HEK293 (cell line): ENCODE measurements around the gene KLHL29.

Experiments used
- CTCF ChIA-PET: fragments of 350-600 bp; formaldehyde crosslinking; extraction: SDS; loops from one replicate; lab custom pipeline; 2021; ENCODE audit warnings: antibody characterized with exemption; lab: Yijun Ruan, JAX
- POLR2A ChIA-PET: fragments of 300-600 bp; formaldehyde crosslinking; extraction: SDS; loops from one replicate; lab custom pipeline; 2020; ENCODE audit warnings: antibody characterized with exemption, inconsistent platforms; lab: Yijun Ruan, JAX
- H3K27ac ChIP-seq: fragments of 200-500 bp; sonication (Bioruptor generic); 2 replicates; pipeline ENCODE4 v1.5.1; 2014; ENCODE audit warnings: low read depth, low read length, control low read depth, inconsistent platforms; ENCODE audit errors: extremely low read depth
- H3K36me3 ChIP-seq, 2 experiments: fragments of 200-500 bp in 1 of 2; sonication (Bioruptor generic) in 1 of 2; 1 replicate in 1 of 2; 2 replicates in 1 of 2; pipeline ENCODE4 v1.5.1; 2014 to 2017; ENCODE audit warnings: inconsistent platforms in 2 of 2, low read length in 2 of 2; ENCODE audit not compliant: control insufficient read depth in 2 of 2, insufficient read depth in 1 of 2
- H3K4me1 ChIP-seq: fragments of 200-500 bp; sonication (Bioruptor generic); 2 replicates; pipeline ENCODE4 v1.5.1; 2014; ENCODE audit warnings: mild to moderate bottlenecking, low read length, inconsistent platforms; ENCODE audit not compliant: control insufficient read depth, insufficient read depth
- H3K4me3 ChIP-seq: 2 replicates; pipeline ENCODE4 v1.5.1; 2011; ENCODE audit warnings: low read depth, mild to moderate bottlenecking, control low read depth, low read length, moderate library complexity
- H3K9me3 ChIP-seq: fragments of 200-500 bp; sonication (Bioruptor generic); 2 replicates; pipeline ENCODE4 v1.5.1; 2014; ENCODE audit warnings: low read depth, low read length, inconsistent platforms; ENCODE audit not compliant: control insufficient read depth, insufficient read depth
- GLI4 ChIP-seq: fragments of 450-650 bp; formaldehyde crosslinking; IDR thresholded peaks from 2 replicates; pipeline ENCODE4 v1.5.1; 2016; ENCODE audit warnings: missing biosample characterization, missing genetic modification characterization
- KLF1 ChIP-seq: fragments of 450-650 bp; formaldehyde crosslinking; IDR thresholded peaks from 2 replicates; pipeline ENCODE4 v1.5.1; 2016; ENCODE audit warnings: missing biosample characterization, missing genetic modification characterization
- KLF9 ChIP-seq: fragments of 450-650 bp; formaldehyde crosslinking; IDR thresholded peaks from 2 replicates; pipeline ENCODE4 v1.5.1; 2016; ENCODE audit warnings: missing biosample characterization, missing genetic modification characterization, low read depth
- REPIN1 ChIP-seq: fragments of 450-650 bp; formaldehyde crosslinking; IDR thresholded peaks from 2 replicates; pipeline ENCODE4 v1.5.1; 2017; ENCODE audit warnings: missing biosample characterization, missing genetic modification characterization, low read depth
- SP3 ChIP-seq: fragments of 450-650 bp; formaldehyde crosslinking; IDR thresholded peaks from 2 replicates; pipeline ENCODE4 v1.5.1; 2016; ENCODE audit warnings: missing biosample characterization, missing genetic modification characterization
- TCF7L2 ChIP-seq: IDR thresholded peaks from 2 replicates; pipeline ENCODE4 v1.6.1; 2011; ENCODE audit warnings: low read depth, mild to moderate bottlenecking, inconsistent platforms, low read length, moderate library complexity, borderline replicate concordance
- ZBTB1 ChIP-seq: fragments of 450-650 bp; formaldehyde crosslinking; IDR thresholded peaks from 2 replicates; pipeline ENCODE4 v1.5.1; 2016; ENCODE audit warnings: missing biosample characterization, missing genetic modification characterization
- ZBTB20 ChIP-seq: fragments of 450-650 bp; formaldehyde crosslinking; IDR thresholded peaks from 2 replicates; pipeline ENCODE4 v1.5.1; 2016; ENCODE audit warnings: missing biosample characterization, missing genetic modification characterization
- ZBTB48 ChIP-seq: fragments of 450-650 bp; formaldehyde crosslinking; IDR thresholded peaks from 2 replicates; pipeline ENCODE4 v1.5.1; 2016; ENCODE audit warnings: missing biosample characterization, missing genetic modification characterization
- ZEB2 ChIP-seq: fragments of 450-650 bp; formaldehyde crosslinking; IDR thresholded peaks from 2 replicates; pipeline ENCODE4 v1.5.1; 2016; ENCODE audit warnings: missing biosample characterization, missing genetic modification characterization
- ZNF10 ChIP-seq: fragments of 450-650 bp; formaldehyde crosslinking; IDR thresholded peaks from 2 replicates; pipeline ENCODE4 v1.5.1; 2017; ENCODE audit warnings: missing biosample characterization, missing genetic modification characterization
- ZNF133 ChIP-seq: fragments of 450-650 bp; formaldehyde crosslinking; IDR thresholded peaks from 2 replicates; pipeline ENCODE4 v1.5.1; 2016; ENCODE audit warnings: missing biosample characterization, missing genetic modification characterization
- ZNF169 ChIP-seq: fragments of 450-650 bp; formaldehyde crosslinking; IDR thresholded peaks from 2 replicates; pipeline ENCODE4 v1.5.1; 2016; ENCODE audit warnings: missing biosample characterization, missing genetic modification characterization
- ZNF350 ChIP-seq: fragments of 450-650 bp; formaldehyde crosslinking; IDR thresholded peaks from 2 replicates; pipeline ENCODE4 v1.5.0; 2017; ENCODE audit warnings: missing biosample characterization, mild to moderate bottlenecking, missing genetic modification characterization
- ZNF391 ChIP-seq: fragments of 450-650 bp; formaldehyde crosslinking; IDR thresholded peaks from 2 replicates; pipeline ENCODE4 v1.5.1; 2016; ENCODE audit warnings: low read depth, missing biosample characterization, missing genetic modification characterization, borderline replicate concordance
- ZNF423 ChIP-seq: fragments of 450-650 bp; formaldehyde crosslinking; IDR thresholded peaks from 2 replicates; pipeline ENCODE4 v1.5.1; 2016; ENCODE audit warnings: missing biosample characterization, missing genetic modification characterization
- ZNF426 ChIP-seq: fragments of 450-650 bp; formaldehyde crosslinking; IDR thresholded peaks from 2 replicates; pipeline ENCODE4 v1.5.1; 2017; ENCODE audit warnings: missing biosample characterization, missing genetic modification characterization, mild to moderate bottlenecking, inconsistent platforms, moderate library complexity
- ZNF48 ChIP-seq: fragments of 450-650 bp; formaldehyde crosslinking; IDR thresholded peaks from 2 replicates; pipeline ENCODE4 v1.5.1; 2016; ENCODE audit warnings: missing biosample characterization, missing genetic modification characterization
- ZNF549 ChIP-seq: fragments of 450-650 bp; IDR thresholded peaks from 2 replicates; pipeline ENCODE4 v1.5.1; 2018; ENCODE audit warnings: missing biosample characterization, missing genetic modification characterization, mild to moderate bottlenecking, inconsistent platforms, moderate library complexity
- ZNF830 ChIP-seq: fragments of 450-650 bp; IDR thresholded peaks from 2 replicates; pipeline ENCODE4 v1.5.0; 2018; ENCODE audit warnings: missing biosample characterization, missing genetic modification characterization, low read depth, mild to moderate bottlenecking, moderate library complexity
- TF ChIP-seq, protein P1 (sequence below): fragments of 450-650 bp; formaldehyde crosslinking; IDR thresholded peaks from 2 replicates; pipeline ENCODE4 v1.5.1; 2016; ENCODE audit warnings: missing biosample characterization, missing genetic modification characterization
- TF ChIP-seq, protein P2 (sequence below): fragments of 450-650 bp; formaldehyde crosslinking; IDR thresholded peaks from 2 replicates; pipeline ENCODE4 v1.5.1; 2016; ENCODE audit warnings: missing biosample characterization, missing genetic modification characterization
- TF ChIP-seq, protein P3 (sequence below): fragments of 450-650 bp; formaldehyde crosslinking; conservative IDR thresholded peaks from 2 replicates; pipeline ENCODE4 v1.5.1; 2016; ENCODE audit warnings: low read depth, missing biosample characterization, missing genetic modification characterization
- TF ChIP-seq, protein P4 (sequence below): fragments of 450-650 bp; formaldehyde crosslinking; IDR thresholded peaks from 2 replicates; pipeline ENCODE4 v1.5.1; 2016; ENCODE audit warnings: missing biosample characterization, missing genetic modification characterization

KLHL29 gene

DNA sequence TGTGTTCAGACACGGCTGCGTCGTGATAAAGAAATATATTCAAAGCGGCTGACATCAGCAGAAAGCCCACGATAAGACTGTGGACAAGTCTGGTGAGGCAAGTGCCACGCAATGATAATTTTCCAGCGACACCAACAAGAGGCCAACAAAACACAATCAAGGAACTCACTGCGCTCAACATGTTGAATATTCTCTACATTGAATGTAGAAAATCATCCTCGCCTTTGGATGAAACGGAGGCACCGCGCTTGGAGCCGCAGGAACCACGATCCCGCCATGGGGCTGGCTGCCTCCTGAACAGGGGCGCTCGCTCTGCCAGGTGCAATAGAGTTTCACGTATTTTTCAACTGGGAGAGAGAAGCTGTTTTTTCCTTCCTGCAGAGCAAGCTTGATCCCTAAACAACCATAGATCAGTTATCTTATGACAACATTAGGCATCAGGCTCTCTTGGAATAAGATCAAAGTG lies 321.7 kb downstream of the KLHL29 start:
- no peak overlapping the region for H3K4me3 ChIP-seq
- peaks cover 0 to 28% of the 10 kb centered on the region in 2 experiments; a peak in 1 of 3 replicates for H3K36me3 ChIP-seq
- CTCF ChIA-PET: no interaction called here
- H3K4me1 ChIP-seq: no peaks in the 10 kb centered on the region
- no peak overlapping the region for H3K27ac ChIP-seq
- H3K9me3 ChIP-seq: no peaks in the 10 kb centered on the region
- TF ChIP-seq ZNF426 (no peak), ZNF391 (tag by site-specific recombination) (no peak), KLF1 (no peak), TCF7L2 (no peak), ZEB2 (tag by site-specific recombination) (no peak), ZNF830 (tag by site-specific recombination) (no peak), REPIN1 (no peak), ZBTB1 (no peak), ZNF549 (tag by site-specific recombination) (no peak), ZNF423 (tag by site-specific recombination) (no peak), ZNF48 (tag by site-specific recombination) (no peak), ZBTB20 (tag by site-specific recombination) (no peak), GLI4 (tag by site-specific recombination) (no peak)
- TF ChIP-seq, protein P1, sequence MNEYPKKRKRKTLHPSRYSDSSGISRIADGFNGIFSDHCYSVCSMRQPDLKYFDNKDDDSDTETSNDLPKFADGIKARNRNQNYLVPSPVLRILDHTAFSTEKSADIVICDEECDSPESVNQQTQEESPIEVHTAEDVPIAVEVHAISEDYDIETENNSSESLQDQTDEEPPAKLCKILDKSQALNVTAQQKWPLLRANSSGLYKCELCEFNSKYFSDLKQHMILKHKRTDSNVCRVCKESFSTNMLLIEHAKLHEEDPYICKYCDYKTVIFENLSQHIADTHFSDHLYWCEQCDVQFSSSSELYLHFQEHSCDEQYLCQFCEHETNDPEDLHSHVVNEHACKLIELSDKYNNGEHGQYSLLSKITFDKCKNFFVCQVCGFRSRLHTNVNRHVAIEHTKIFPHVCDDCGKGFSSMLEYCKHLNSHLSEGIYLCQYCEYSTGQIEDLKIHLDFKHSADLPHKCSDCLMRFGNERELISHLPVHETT (tag by site-specific recombination): no peak
- TF ChIP-seq, all 188 proteins: peak for 0
- POLR2A ChIA-PET: no interaction called here

DNA sequence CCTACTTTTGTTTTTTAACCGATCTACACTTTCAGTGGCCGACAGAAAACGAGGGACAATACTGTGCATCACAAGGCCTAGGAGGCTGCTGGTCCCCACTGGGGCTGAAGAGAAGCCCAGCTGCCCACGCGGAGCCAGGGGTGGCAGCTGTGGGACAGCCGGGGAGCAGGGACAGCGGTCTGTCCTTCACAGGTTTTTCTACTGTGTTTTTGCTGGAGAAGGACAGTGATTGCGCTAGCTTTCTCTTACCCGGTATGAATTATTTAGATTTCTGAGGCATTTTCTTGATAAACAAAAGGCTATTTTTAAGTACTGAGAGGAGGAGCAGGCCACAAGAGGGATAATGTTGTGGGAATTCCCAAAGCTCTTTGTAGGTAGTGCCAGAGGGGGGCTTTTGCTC lies 322.1 kb downstream of the KLHL29 start:
- no peaks in the 10 kb centered on the region for H3K4me1 ChIP-seq
- peaks cover 0 to 28% of the 10 kb centered on the region in 2 experiments; a peak in 1 of 3 replicates for H3K36me3 ChIP-seq
- H3K4me3 ChIP-seq: no peak overlapping the region
- TF ChIP-seq ZNF169 (tag by site-specific recombination) (no peak), ZBTB48 (tag by site-specific recombination) (no peak), ZNF10 (tag by site-specific recombination) (no peak), ZBTB20 (tag by site-specific recombination) (no peak), TCF7L2 (no peak), KLF9 (tag by site-specific recombination) (no peak), SP3 (tag by site-specific recombination) (no peak), ZNF133 (tag by site-specific recombination) (no peak), ZNF350 (tag by site-specific recombination) (no peak)
- TF ChIP-seq, protein P2, sequence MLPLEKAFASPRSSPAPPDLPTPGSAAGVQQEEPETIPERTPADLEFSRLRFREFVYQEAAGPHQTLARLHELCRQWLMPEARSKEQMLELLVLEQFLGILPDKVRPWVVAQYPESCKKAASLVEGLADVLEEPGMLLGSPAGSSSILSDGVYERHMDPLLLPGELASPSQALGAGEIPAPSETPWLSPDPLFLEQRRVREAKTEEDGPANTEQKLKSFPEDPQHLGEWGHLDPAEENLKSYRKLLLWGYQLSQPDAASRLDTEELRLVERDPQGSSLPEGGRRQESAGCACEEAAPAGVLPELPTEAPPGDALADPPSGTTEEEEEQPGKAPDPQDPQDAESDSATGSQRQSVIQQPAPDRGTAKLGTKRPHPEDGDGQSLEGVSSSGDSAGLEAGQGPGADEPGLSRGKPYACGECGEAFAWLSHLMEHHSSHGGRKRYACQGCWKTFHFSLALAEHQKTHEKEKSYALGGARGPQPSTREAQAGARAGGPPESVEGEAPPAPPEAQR (tag by site-specific recombination): no peak
- TF ChIP-seq, protein P3, sequence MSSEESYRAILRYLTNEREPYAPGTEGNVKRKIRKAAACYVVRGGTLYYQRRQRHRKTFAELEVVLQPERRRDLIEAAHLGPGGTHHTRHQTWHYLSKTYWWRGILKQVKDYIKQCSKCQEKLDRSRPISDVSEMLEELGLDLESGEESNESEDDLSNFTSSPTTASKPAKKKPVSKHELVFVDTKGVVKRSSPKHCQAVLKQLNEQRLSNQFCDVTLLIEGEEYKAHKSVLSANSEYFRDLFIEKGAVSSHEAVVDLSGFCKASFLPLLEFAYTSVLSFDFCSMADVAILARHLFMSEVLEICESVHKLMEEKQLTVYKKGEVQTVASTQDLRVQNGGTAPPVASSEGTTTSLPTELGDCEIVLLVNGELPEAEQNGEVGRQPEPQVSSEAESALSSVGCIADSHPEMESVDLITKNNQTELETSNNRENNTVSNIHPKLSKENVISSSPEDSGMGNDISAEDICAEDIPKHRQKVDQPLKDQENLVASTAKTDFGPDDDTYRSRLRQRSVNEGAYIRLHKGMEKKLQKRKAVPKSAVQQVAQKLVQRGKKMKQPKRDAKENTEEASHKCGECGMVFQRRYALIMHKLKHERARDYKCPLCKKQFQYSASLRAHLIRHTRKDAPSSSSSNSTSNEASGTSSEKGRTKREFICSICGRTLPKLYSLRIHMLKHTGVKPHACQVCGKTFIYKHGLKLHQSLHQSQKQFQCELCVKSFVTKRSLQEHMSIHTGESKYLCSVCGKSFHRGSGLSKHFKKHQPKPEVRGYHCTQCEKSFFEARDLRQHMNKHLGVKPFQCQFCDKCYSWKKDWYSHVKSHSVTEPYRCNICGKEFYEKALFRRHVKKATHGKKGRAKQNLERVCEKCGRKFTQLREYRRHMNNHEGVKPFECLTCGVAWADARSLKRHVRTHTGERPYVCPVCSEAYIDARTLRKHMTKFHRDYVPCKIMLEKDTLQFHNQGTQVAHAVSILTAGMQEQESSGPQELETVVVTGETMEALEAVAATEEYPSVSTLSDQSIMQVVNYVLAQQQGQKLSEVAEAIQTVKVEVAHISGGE (tag by site-specific recombination): no peak
- TF ChIP-seq, protein P4, sequence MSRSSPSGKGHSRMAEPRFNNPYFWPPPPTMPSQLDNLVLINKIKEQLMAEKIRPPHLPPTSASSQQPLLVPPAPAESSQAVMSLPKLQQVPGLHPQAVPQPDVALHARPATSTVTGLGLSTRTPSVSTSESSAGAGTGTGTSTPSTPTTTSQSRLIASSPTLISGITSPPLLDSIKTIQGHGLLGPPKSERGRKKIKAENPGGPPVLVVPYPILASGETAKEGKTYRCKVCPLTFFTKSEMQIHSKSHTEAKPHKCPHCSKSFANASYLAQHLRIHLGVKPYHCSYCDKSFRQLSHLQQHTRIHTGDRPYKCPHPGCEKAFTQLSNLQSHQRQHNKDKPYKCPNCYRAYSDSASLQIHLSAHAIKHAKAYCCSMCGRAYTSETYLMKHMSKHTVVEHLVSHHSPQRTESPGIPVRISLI: no peak
- ChIA-PET CTCF (no interaction called here), POLR2A (no interaction called here)
- no peak overlapping the region for H3K27ac ChIP-seq
- no peaks in the 10 kb centered on the region for H3K9me3 ChIP-seq
